ENCODE measurements around the gene ABCD2.
"Not testable (repeated sequence)": the region's sequence is repeated elsewhere in the genome, so short reads cannot be mapped to it uniquely, and the experiment has no call there.

ABCD2 gene

DNA sequence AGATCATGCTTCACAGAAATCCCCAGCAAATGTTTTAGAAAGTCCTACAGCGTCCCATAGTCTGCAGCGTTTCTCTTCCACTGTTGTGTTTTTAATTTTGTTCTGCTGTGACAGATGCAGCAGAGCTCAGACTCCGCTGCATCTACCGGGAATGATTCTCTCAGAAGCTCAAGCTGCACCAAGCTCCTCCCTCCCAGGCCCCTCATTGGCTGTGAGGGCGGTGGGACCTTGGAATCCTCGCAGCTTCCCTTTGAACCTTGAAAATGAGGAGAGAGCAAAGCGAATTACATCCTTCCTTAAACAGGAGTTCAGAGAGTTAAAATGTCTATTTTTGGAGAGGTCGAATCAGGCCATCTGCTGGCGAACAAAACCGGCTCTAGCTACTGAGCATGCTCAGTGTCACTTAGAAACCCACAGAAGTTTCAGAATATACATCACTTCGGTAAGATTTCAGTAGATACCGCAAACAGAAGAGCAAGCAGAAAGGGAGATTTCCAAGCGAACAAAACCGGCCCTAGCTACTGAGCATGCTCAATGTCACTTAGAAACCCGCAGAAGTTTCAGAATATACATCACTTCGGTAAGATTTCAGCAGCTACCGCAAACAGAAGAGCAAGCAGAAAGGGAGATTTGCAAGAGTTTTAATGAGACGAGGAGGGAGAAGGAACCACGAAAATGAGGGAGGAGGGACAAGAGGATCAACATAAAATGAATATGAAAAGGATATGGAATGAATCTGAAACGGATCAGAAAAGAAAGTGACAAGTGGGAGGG lies at the start of gene ABCD2:
Gene ABCD2 (minus strand): TSS at position 144 of the 774 bp plus-strand sequence. CDS start 188 bp downstream, outside the sequence.
- DNase-seq: peak; percentile 68

DNA sequence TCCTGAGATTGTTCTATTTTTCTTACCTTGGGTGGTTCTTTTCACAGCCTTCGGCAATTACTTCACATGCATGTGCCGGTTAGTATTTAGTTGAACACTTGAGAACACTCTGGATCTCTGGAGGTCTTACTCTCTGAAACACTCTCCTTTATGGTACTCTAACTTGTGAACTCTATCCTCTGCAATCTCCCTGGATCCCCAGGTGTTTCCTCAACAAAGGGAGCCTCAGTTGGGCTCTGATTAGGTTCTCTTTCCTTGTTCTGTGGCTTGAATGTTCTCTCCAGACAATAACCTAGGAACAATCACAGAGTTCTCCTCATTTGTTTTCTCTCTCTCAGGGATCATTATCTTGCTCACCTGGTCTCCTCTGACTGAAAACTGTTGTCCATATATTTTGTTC lies 40.5 kb upstream of the ABCD2 start:
- DNase-seq: no peak

DNA sequence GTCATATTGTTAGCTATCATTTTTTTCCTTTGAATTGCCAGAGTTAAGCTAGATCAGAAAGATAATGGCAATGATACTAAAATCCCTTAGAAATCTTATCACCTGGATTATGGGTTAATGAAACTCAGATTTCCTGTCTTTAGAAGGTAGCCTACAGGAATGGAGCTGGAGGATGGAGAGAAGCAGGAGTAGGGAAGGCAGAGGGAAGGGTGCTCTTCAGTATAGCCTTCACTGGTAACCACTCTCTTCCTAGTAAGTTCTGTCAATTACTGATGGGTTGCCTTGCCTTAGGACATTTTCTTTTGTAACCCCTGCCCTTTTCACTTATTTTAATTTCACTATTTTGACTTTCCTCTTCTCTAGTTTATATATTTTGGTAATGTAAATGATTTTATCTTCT lies 27.8 kb upstream of the ABCD2 start:
- DNase-seq: no peak

DNA sequence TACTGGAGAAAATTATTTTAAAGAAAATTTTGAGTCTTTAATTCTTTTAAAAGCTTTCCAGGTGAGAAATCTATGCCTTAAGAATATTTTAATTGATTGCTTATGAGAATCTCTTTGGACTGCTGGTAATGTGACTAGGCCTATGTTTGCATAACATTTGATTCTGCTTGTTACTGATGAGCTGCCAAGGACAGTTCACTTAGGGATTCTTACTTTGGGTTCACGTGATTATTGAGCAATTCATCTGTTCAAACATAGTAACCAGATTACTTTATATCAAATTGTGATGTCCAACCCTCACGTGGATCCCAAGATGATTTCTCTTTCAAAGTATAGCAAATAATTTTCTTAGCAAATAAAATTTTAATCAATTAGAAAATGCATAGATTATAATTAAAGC lies 27.4 kb upstream of the ABCD2 start:
- no peak for DNase-seq

DNA sequence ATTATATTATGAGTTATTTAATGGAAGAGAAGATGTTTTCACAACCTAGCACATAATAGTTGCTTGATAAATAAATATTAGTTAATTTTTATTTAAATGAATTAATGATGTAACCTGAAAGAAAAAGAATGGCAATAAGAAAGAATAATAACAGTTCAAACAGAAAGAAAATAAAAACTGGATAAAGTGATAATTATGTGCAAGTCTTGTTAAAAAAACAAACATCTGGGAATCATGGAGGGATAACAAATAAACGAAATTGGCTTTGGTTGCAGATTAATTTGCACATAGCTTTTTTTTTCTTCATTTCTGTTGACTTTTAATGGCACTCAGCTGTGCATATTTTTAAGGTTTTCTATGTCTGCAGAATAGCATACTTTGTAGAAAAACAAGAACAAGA lies 23.4 kb upstream of the ABCD2 start:
- DNase-seq: no peak

DNA sequence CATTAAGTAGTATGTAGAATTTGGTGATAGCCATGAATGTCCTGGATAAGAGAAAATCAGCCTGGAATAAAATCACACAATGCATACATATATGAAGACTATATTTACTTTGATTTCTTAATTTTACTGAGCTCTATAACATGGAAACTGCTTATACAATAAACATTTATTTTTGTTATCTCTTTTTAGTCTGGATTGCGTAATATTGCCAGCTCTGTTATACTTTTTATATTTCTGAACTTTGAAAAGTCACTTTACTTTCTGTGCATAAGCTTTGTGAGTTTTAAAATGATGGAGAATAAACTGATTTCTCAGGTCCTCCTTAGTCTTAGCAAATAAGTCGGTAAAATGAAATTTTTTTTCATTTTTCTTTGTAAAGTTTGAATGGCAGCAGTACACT lies 19.2 kb upstream of the ABCD2 start:
- no peak for DNase-seq

DNA sequence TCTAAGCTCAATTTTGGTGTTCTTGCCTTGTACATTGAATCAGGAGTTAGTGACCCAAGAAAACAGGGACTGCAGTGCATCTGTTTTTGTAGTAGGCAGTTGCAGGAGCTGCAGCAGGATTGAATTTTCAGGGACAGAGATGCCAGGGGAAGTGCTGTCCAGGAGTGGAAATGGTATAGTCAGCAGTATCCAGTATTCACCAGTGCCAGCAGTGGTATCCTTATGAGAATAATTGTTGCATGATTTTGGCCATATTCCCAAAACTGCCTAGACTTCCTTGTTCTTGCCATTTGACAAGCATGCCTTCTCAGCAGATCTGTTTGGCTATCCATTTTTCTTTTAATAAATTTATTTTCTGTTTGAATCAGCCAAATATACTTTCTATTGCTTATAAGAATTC lies 18.6 kb upstream of the ABCD2 start:
- DNase-seq: no peak

DNA sequence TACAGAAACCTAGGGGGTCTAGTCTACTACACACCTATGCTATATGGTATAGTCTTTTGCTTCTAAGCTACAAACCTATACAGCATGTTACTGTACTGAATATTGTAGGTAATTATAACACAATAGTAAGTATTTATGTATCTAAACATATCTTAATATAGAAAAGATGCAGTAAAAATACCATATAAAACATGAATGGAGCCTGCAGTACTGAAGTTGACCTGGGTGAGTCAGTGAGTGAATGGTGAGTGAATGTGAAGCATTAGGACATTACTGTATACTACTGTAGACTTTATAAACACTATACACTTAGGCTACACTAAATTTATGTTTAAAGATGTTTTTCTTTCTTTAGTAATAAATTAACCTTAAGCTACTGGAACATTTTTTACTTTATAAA lies 13.1 kb upstream of the ABCD2 start:
- no peak for DNase-seq

DNA sequence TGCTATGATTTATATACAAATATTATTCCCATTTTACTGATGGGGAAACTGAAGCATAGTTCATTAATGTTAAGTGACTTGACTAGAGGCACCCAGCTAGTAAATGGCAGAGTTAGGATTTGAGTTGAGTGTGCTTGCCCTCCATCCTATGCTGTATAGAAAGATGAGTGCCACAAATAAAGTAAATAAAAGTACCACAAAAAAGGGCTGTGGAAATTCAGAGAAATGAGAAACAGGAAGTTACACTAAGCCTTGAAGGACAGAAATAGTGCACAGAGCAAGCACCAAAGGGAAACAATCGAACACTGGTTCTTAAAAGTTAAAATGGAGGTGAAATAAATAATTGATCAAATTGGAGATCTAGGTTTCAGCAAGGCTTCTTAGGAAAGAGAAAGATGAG lies 9.2 kb upstream of the ABCD2 start:
- no peak for DNase-seq

DNA sequence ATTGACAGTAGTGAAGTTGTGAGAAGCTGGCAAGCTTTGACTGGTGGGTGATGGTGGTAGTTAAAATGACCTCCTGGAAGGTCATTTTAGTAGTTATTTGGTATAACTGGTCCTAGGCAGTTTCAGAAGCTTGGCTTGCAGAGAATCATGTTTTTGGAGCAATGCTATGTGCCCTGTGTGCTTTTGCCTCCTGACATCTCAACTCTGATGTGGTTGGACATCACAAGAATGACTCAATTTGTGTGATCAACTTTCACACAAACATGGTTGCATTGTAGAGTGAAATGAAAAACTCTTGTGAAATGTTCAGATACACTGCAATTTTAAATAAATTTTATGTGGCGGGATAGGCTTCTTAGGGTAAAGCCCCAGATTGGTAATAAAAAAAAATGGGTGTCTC lies 8.3 kb upstream of the ABCD2 start:
- no peak for DNase-seq

DNA sequence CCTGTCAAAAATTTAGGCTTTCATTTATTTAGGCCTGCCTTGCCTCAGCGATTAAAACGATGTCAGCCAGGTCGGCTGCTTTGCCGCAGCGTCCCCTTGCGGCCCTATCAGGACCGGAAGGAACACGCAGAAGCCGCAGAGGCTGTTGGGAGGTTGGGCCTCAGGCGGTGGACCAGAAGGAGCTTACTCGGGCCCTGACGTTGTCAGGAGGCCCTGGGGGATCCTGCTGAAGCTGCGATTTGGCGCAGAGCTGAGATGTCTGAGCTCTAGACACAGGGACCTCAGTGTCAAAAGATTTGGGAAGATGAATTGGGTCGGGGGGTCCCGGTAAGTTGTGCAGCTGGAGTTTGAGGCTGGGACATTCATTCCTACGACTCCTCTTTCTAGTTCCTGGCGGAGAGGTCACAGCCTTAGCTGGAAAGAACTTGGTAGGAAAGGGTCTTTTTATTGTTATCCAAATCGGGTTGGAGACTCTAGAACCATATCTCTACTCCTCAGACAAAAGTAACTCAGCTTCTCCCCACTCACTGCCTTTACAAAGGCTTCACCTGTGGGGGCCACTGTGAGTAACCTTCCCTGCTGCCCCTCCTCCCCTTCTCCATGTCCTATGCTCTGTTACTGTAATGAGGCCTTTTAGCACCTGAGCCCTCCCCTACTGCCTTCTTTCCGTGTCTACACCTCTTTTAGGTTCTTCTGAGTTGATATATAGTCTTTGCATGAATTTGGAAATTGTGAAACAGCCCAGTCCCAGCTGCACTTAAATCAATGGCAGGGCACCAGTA lies 6.6 kb upstream of the ABCD2 start:
- DNase-seq: no peak

DNA sequence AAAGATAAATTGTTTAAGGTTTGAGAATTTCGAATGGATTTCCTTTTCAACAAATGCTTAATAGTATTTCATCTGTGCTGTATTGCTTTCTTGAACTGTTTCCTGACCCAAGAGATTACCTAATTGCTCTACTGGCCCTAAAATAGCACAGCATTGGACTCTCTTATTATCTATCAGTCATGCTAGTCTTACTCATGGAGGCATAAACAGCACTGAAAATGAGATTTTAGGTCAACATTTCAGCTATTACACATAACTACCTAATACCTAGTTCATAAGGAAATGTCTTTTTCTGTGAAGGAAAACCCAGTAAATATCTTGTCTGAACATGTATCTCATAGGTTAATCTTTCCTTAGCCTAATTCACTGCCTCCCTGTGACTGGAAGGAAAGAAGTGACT lies 4.3 kb upstream of the ABCD2 start:
- no peak for DNase-seq

DNA sequence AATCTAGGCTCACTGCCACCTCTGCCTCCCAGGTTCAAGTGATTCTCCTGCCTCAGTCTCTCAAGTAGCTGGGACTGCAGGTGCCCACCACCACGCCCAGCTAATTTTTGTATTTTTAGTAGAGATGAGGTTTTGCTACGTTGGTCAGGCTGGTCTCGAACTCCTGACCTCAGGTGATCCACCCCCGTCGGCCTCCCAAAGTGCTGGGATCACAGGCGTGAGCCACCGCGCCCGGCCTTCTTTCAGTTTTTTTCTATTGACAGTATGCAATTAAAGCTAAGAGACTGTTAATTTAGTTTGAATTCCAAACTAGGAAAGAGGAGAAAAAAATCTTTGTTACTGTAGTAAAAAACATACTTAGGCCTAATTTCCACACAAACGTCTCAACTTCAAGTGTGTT lies 3.6 kb upstream of the ABCD2 start:
- not testable (repeated sequence) for DNase-seq

DNA sequence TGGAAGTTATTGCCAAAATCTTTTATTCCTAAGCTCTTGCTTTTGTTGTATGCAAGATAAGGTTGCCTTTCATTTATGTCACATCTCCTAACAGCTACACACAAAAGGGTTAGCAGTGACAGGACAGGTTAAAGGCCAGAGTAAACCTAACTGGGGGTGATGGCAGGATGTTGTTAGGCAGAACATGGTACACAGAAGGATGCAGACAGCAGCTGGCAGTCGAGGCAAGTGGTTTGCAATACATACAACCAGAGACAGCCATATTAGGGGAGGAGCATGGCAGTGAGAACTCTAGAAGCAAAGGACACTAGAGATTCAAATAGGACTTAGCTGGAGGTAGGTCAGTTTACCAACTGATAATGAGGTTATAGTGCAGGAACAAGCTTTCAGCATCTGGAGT lies 2.7 kb upstream of the ABCD2 start:
- no peak for DNase-seq

DNA sequence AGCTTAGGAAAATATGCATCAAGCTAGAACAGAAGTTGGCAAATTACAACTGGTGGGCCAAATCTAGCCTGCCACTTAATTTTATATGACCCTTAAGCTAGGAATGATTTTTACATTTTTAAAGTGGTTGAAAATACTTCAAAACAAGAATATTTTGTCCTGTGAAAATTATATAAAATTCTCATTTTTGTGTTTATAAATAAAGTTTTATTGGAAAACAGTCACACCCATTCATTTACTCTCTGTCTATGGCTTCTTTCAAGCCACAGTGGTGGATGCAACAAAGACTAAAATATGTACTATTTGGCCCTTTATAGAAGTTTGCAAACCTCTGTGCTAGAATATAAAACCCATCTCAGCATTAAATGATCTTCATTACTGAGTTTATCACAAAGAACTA lies 2.1 kb upstream of the ABCD2 start:
- no peak for DNase-seq

DNA sequence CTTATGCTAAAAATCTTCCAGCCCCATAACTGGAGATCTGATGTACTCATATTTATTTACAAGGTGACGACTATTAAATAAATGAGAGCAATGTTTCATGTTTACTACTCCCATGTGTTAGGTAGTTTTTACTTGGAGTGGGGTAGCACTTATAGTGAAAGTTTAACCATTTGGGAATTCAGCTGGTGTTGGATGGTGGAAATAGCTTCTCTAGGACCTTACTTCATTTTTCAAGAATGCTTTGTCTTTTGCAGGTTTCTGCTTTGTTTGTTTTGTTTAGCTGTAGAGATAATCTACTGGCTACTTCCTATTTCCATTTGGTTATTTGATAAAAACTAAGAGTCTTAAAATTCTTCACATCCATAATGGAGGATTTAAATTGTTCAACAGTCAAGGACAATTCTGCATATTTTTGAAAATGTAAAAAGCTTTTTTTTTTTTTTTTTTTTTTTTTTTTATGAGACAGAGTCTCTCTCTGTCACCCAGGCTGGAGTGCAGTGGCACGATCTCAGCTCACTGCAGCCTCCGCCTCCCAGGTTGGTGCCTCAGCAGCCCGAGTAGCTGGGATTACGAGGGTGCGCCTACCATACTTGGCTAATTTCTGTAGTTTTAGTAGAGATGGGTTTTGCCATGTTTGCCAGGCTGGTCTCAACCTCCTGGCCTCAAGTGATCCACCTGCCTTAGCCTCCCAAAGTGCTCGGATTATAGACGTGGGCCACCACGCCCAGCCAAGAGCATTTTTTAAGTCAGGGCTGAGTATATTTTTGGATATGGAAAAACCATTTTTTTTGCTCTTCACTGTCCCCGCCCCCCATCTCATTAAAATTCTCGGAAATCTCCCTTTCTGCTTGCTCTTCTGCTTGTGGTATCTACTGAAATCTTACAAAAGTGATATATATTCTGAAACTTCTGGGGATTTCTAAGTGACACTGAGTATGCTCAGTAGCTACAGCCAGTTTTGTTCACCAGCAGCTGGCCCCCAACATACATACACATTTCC lies 1.4 kb upstream of the ABCD2 start:
- no peak for DNase-seq

DNA sequence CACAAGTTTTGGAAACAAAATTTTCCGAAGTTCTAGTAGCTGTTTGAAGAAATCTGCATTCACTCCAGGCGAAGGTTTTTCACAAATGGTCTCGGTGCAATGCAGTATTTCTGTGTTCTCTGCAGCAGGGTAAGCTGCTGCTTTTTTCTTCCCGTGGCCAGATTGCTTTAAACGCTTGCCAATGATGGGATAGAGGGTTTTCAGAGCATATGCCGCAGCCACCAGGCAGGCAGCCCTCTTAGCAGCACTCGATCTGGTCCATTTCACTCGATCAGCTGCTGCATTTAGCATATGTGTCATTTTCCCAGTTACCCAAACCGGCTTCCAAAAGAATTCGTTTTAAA lies 315 bp downstream of the ABCD2 start:
- DNase-seq: no peak

DNA sequence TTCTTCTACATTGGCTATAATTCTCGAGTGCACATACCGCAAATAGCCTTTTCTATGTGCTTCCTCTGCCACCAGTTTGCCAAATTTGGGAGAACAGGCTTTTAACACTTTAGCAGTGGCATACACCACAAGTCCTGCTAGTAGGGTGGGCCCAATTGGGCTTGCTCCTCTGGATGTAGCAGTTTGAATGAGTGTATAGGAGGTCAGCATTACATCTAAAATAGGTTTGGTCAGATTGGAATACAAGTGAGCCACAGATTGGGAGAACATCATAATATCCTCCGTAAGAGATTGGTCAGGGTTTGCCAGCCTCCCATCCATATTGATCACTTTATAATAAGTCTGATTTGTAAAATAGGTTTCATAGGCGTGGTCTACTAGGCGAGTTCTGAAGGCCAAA lies 902 bp downstream of the ABCD2 start:
- DNase-seq: no peak

DNA sequence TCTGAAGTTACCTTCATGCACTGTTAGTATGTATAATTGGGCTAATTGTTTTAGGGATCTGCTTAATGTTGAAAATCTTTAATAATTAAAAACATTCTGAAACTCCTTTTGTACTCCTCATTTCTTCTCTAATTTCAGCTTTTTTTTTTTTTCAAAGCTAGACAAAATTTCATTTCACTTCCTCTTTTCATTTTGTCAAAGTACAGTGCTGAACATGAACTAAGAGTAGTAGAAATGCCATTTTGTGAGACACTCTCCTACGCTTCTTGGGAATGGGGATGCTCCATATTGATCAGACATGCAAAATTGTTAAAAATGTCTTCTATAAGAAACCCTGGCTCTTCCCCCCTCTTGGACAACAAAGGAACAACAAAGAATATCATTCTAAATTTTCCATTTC lies 1.7 kb downstream of the ABCD2 start:
- no peak for DNase-seq

DNA sequence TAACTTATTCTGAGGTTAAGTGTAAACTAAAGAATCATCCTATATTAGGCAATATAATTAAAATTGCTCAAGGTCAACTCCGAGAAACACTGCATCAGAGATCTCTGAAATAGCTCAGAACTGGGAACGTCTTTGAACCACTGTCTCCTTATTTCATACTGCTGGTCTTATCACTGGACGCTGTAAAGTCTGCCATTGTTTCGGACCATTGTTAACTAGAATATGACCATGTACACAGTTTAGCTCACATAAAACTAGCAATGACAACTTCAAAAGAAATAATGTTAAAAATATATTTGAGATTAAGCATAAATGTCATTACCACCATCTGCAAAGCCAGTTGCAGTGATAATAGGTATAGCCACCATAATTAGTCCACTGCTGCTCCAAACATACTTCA lies 2.9 kb downstream of the ABCD2 start:
- DNase-seq: no peak

DNA sequence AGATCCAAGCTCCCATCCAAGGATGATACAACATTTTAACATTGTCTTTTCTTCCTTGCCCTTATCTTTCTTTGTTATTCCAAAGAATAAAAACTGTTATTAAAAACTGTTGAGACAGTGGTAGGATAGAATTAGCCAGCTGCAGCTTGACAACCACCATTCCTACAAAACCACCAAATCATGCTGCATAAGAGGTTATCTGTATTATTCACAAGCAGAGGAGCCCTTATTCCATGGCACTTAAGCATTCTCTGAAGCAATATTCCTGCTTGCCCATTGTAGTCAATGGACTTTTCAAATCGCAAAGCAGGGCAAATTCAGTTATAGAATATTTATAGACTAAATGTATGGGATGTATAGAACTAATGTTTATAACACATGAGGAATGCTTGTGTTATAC lies 3.4 kb downstream of the ABCD2 start:
- DNase-seq: no peak

DNA sequence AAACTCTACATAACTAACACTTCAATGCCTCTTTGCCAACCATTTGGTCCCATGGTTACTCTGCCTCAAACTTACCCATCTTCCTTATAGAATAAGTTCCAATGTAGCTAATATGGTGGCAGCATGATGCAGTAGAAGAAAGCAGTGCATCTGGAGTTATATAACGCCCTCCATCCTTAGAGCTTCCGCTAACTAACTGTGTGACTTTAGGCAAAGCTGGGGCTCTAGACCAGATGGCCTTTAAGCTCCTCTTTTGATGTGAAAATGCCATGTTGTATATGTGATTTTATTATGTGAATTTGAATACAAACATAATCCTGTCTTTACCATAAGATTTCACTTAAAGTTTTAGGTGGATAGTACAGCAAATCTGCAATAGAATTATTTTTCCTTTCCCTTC lies 6.1 kb downstream of the ABCD2 start:
- DNase-seq: no peak

DNA sequence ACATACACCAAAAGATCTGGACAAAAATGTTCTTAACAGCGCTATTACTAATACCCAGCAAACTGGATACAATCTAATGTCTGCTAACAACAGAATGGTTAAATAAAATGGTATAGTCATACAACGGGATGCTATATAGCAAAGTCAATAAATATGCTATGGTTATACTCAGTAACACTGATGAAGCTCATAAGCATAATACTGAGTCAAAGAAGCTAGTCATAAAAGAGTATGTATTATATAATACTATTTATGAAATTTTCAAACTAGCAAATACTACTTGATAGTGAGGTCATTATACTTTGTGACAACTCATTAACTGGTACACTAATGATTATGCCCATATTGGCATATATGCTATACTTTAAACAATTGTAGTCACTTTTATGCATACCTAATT lies 7.4 kb downstream of the ABCD2 start:
- no peak for DNase-seq

DNA sequence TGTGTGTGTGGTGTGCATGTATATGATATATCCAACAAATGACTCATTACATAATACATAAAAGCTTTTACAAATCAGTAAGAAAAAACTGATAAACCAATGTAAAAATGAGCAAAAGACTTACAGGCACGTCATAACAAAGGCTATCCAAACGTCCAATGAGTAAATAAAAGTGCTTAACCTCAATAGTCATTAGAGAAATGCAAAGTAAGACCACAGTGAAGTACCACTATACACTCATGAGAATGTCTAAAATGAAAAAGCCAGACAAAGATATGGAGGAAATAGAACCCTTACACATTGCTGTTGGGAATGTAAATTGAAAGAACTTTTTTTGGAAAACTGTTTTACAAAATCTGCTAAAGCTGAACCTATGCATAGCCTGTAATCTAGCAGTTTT lies 7.8 kb downstream of the ABCD2 start:
- DNase-seq: no peak

All from EL (cell line).